Stimulated activated CD8-positive, alpha-beta memory T cell treated with anti-CD3 and anti-CD28 coated beads, Interleukin-12 subunit alpha, Interleukin-12 subunit beta, amount 100 ng/mL, for 24 hours (primary cell): Measurements from ENCODE around the gene MAD2L1BP.

Source experiments
- DNase-seq: peaks from one replicate; pipeline ENCODE4 v3.0.0-alpha.2; 2020; ENCODE audit errors: extremely low read depth

MAD2L1BP gene

DNA sequence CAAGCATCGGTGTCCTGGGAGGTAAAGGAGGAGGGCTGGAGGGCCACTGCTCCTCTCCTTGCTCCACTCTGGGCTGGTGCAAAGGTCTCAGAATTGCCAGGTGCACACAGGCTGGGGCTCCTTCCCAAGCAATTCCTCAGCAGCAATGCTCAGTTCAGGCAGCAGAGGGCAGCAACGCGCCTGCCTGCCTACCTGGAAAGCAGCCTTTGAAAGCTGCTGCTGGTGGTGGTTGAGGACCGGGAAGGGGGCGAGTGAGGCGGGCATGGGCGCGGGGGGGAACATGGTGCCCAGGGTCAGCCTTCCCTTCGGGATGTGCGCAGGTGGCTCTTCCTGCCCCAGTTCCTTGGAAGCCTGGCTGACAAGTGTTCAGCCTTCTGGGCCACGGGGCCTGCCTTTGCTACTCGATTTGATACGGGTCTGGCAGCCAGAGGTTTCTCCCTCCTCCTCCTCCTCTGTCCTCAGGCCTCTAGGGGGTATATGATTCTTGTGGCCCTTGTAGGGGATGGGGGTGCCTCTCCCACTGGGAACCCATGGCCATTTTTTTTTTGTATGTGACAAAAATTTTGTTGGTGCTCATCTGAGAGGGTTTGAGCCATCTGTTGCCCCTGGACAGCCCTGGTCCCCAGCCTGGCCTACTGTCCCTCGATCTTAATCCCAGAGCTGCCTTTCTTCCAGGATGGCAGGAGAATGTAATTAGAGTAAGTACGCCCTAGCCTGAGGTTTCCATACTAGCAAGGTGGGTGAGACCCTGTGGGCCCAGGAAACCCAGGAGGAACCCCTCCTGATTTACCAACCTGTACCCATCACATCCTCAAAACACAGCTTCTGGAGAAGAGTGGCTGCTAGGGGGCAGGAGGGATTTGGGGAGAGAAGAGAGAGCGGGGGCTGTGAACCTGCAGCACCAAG is 31.9 kb downstream of the MAD2L1BP start:
- peak; percentile 52 for DNase-seq

DNA sequence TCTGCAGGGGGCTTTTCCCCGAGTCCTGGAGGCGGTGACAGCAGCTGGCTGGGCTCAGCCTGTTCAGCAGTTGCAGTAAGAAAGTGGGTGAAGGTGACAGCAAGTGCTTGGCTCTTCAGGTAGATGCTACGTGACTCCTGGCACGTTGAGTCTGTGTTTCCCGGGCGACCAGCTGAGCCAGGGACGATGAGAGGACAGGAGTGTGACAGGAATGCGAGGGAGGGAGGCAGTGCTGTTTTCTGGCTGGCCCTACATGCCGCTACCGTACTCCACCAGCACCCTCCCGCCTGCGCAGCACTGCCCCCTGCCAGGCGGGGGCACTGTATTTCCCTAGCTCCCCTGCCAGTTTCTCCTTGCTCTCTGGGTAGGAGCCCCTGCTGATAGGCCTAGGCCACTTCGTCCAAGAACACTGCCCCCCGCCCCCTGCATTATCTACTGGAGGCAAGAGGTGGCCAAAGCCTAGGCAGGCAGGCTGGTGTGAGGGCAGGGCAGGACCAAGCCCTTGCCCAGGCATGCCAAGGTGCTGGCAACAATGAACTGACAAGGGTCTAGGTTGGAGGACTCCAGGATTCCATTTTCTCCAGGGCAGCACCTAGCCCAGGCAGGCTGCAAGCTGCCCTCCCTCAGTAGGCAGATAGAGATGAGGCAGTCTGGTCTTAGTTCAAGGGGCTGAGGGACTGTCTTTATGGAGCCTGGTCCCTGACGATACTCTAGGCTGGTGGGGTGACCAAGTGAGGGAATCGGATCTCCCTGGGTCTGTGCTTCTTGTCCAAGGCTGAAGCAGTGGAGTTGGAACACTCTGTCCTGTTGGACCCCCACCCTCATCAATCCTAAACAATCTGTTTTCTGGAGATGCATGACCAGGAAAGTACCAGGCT is 32.8 kb downstream of the MAD2L1BP start:
- no peak for DNase-seq

DNA sequence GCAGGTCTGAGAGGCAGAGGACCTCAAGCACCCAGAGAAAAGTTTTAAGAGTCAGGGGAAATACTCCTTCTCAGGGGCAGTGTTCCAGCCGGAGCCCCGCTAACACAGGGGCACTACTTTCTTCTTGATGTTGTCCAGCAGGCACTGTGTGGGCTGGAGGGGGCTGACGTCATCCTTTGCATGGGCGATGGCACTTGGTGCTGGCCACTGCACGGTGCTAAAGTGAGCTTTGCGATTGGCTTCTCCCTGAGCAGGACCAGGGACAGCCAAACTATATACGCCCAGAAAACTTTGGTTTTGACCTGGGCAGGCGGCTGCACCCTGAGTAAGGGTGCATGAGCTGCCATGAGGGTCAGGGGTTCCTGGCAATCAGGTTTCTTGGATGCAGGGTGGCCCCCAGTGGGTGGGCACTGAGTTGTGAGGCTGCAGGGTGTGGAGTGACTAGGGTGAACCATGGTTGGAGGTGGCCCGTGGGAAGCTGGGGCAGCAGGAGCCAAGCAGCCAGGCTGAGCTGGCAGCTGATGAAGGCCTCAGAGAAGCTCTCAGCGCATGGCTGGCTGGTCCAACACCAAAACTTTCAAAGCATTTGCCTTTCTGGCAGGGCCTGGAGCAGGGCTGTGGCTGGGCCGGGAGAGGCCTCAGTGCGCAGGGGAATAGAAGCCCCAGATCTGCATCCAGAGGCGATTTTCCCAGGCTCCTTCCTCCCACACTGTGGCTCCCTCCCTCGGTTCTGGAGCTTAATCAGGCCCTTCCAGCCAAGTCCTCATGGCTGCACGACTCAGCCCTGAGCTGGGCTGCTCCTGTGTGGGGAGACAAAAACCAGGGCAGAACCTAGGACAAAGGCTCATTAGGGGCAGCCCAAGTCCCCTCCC is 33.6 kb downstream of the MAD2L1BP start:
- DNase-seq, result no peak

DNA sequence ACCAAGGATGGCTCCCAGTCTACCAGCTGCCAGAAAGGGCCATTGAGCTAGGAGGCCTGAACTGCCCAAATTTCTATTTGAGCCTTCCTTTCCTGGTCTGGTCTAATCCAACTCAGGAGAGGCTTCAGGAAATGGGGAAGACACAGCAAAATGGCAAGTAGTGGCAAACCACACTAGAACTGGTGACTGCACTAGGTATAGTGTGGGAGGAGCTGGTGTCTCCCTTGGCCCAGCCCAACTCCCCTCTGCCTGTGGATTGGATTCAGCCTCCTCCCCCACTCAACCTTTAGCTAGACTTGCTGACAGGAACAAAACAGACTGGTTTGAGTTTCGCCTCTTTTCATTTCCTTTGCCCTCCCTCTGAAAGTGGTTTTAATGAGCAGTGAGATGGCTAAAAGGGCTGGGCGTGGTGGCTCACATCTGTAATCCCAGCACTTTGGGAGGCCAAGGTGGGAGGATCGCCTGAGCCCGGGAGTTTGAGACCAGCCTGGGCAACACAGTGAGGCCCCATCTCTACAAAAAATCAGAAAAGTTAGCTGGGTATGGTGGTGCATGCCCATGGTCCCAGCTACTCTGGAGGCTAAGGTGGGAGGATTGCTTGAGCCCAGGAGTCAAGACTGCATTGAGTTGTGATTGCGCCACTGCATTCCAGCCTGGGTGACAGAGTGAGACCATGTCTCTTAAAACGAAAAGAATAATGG is 34.4 kb downstream of the MAD2L1BP start:
- DNase-seq, result no peak

DNA sequence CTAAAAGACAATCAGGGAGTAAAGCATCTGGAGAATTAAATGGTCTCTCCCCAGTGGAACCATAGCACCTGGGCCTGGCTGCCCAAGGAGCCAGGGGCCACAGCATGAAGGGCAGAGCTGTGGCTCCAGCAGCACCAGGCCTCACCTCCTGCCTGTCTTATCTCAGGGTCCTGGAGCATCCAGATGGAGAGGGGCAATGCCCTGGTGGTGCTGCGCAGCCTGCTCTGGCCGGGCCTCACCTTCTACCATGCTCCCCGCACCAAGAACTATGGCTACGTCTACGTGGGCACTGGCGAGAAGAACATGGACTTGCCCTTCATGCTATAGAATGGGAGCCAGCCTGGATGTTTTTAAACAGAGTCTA is 35.0 kb downstream of the MAD2L1BP start:
- DNase-seq, result no peak

DNA sequence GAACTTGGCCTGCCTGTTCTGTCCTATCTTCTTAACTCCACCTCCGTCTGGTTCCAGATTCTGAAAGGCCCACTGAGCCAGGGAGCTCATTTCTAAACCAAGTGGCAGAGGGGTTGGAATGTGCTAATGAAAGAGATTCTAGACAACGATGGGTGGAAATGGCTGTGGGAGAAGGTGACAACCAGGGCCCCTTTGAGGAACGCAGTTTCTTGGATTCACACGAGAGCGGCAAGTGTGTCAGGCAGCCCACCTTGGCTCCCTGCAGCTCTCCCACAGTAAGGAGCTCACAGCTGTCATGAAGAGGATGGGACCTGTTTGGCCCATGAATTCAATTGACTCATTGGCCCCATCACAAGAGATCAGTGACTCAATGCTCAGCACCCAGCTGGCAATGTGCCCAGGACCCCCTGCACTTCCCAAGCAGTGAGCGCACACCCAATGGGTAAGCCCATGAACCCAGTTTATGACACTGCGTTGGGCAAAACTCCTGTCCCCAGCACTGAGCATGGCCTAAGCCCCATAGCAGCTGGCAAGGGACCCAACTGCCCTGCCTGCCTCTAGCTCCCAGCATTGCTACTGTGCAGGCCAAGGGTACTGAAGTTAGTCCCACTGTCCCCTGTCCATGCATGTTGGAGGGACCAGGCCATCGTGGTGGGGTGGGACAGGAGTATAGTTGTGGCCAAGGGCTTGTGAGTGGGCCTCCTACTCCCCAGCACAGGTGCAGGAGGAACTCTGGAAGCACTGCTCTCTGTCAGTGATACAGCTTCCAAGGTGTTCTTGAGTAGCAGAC is 35.6 kb downstream of the MAD2L1BP start:
- DNase-seq, result no peak

DNA sequence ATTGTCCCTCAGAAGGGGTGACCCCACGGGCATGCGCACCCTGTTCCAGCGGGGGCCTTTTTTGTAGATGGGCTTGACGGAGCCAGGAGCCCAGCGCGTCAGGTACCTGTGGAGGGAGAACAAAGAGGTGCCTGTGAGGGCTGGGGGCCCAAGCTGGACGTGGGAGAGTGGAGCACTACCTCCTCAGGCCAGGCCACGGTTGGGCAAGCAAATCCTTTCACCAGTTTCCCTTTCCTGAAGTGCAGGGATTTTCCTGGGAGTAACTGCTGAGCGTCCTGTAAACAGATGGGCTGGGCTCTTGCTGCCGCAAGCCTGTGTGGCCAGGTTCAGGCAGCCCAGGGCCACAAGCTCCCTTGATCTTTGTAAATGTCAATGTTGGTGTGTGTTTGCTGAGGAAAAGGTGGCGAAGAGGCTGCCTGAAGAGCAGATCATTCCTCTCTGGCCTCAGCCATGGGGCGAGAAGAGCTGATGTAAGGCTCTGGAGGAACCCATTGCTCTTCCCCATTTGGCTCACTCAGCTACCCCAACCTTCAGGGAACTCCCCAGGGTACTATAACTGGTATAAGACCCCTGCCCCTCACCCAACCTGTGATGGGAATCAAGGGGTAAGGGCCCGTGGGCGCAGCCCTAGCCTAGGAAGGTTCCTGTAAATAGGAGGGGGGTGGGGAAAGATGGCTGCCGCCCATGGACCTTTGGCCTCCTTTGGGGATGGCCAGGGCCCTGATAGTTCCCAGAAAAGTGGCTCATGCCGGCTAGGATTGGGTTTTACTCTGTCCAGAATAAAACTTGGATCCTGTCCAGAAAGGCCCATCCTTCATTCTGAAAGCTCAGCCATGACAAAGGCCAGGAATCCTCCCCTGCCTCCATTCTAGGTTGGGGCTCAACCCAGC is 36.4 kb downstream of the MAD2L1BP start:
- no peak for DNase-seq

DNA sequence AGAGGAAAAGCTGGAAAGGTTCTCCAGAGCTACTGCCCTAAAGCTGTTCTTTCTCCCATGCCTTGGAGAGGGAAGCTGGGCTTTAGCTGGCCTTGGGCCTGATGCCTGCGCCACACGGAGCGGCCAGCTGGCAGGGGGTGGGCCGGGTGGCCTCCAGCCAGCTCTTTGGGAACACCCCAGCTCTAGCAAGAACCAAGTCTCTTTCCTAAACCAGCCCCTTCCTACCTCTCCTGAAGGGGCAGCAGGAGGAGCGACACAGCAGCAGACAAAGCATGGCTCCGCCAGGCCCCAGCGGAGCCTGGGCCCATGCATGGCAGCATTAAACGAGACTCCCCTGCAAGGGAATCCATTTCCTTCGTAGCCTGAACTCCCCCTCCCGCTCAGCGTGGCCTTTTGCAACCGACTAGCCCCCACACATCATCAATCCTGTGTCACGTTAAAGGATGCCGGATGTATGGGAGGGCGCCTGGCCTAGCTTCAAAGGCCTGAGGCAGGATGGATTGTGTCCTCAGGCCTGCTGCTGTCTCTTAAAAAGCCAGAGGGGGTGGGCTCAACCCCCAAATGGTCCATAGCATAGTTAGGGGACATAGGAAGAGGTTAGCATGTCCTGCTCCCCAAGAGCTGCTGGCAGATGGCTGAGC is 37.9 kb downstream of the MAD2L1BP start:
- no peak for DNase-seq

DNA sequence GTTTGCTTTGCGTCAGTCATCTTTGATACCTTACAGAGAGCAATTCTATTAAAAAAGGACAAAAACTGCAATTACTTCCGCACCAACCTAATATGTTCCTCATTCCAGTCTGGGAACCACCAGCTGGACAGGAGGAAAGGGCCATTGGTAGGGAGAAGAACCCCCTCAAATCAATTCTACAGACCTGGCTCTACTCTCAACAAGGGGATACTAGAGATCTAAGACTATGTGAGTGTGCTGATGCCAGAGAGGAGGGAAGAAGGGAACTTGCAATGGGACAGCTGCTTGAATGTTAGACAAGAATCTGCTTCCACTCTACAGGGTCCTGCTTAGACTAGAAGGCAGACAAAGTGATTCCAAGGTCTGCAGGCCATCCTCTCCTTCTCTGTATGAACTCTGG is 38.7 kb downstream of the MAD2L1BP start:
- no peak for DNase-seq

DNA sequence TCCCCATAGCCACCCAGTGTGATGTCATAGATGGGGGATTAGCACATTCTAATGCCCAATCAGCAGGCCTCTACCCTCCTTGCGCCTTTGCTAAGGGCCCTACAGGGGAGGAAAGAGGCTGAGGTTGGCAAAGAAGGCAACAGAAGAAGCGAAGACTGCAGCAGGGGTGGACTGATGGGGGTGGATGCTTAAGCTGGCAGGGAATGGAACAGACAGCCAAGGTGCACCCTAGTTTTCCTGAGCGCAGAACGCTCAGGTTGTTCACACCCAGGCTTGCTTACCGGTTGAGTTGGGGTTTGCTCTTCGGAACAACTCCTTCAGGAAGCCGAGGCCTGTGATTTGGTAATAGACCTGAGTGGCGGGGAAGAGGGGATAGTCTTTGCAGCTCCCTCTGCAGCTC is 39.3 kb downstream of the MAD2L1BP start:
- no peak for DNase-seq

DNA sequence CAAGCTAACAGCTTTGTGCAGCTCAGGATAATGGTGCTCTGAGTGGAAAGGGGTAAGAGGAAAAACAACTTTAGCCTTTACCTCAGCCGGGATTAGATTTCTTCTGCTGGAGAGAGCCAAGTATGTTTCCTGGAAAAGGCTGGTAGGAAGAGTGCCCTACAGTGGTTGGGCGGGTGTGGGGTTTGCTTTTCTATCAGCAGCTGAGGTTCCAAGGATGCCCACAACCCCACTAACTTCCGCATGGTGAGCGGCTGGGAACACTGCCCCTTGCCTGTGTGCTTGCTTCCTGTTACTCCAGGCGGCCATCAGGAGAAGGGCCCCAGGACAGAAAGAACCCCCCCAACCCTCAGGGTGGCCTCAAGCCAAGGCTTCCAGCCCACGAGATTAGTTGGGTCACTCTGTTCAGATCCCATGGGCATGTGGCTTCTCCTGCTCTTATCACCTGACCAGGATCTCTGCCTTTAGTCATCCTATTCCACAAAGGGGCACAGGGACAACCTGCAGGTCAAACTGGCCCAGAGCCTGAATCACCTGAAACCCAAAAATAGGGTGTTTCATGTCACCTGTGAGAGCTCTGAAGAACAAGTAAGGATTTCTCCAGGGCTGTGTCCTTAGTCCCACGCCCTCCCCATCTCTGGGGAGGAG is 41.4 kb downstream of the MAD2L1BP start:
- DNase-seq, result no peak

DNA sequence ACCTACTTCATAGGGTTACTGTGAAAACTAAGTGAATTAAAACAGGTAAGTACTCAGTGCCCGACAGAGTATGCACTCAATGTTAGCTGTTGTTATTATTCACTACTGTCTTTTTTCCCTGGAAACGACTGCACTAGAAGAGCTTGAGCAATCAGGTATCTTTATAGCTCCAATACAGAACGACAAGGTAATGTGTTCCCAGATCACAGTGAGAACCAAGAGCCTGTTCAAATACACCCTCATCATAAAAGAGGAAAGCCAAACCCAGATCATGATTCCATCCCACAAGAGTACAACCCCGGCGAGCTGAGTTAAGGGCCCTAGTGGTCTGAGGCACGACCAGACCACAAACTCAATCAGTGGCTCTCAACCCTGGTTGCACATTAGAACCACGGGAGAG is 42.1 kb downstream of the MAD2L1BP start:
- no peak for DNase-seq

DNA sequence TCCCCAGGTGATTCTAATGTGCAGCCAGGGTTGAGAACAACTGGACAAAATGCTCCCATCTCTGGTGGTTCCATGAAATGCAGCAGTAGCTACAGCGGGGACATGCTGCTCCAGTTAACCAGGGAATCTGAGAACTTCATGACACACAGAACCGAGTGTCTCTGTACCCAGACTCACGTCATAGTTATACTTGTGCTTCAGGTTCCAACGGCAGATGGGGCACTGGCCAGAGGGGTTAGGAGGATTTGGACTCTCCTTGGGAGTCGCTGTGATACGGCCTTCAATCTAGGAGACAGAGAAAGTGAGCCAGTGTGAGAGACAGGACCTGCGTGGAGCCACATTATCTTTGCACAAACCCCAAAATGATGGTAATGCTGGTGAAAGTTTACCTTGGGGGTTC is 42.7 kb downstream of the MAD2L1BP start:
- no peak for DNase-seq

DNA sequence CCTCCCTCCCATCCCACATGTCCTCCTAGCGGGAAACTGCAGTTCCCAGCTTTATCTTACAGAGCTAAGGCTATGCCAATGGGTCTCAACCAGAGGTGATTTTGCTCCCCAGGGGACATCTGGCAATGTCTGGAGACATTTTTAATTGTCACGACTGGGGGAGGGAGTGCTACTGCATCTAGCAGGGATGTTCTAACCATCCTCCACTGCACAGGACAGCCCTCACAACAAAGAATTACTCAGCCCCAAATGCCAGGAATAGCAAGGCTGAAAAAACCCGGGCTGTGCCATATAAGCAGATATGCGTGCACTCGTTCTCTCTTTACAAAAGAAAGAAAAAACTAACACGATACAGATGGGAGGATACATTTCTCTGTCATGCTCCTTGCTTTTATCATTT is 43.4 kb downstream of the MAD2L1BP start:
- no peak for DNase-seq

DNA sequence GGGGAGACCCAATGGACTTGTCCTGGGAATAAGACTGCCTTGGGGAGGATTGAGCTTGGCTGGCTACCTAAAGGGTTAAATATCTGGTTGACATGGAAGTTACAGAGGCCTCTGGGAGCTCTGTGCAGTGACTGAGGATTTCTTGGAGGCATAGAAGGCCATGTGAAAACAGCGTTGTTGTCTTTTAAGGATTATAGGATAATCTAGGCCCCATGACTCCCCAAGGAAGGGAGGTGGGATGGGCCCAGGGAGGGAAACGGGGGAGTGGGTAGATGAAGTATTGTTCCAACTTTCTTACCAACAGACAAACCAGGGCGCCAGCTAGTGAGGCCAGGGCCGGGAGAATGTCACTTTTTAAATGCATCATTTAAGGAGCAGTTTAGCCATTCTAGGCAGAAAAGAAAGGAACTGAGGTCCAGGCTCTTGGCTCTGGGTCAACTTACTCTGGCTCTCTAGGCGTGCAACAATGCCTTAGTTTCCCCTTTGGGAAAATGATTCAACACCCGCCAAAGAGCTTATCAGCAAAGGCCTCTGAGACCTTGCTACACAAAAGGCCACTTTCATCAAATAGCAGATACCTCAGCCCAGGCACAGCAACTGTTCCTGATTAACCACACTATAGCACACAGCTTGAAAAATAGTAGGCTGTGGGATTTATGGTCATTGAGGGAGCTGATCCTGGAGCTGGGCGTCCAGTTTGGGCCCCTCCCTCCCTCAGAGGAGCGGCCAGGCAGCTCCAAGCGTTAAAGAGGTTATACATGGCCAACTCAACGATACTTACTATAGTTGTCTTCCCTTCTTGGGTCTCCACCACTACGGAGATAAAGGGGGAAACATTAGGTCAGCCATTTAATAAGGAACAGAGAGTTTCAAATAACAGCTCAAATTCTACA is 44.9 kb downstream of the MAD2L1BP start:
- DNase-seq, result no peak

DNA sequence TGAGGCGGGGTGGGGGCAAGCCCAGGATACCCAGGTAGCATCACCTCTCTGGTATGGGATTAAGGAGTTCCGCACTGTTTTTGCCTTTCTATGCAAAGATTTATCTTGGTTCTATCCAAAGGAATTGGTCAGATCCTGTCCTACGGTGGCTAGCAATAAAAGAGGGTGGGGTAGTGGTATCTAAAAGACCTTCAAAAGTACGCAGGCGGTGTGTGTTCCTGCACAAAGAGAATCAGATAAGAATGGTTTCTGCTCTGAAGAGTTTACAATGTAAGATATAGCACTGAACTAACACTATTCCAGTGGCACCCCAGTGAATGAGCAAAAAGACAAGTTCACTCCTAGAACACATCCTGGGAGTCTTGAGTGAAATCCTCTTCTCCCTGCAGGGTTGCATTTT is 45.7 kb downstream of the MAD2L1BP start:
- DNase-seq, result no peak

DNA sequence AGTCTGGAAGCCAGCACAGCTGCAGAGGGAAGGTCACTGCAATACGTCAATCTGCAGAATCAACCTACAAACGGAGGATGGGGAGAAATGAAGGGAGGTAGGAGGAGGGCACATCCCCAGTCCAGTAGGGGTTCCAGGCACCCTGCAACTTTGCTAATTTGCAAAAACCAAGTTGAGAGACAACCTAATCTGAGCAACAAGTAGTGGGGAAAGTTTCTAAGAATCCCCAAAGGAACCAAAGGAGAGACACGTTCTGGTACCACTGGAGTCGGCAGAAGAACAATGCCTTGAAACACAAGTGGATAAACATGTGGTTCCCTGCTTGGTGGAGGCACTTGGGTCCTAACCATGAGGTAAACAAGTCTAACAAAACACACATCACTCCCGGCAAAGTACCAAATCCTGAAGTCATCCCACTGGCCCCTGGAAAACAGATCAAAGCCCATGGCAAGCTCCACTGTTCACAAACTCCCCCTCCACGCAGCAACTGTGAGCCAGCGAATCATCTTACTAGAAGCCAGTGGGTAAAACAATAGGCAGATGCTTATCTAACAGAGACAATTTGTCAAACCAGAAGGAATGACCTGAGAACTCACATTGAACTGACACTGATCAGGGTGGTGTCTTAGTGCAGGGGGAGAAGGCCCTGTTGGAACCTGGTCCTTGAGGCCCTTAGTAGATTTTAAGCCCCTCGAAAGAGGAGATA is 47.2 kb downstream of the MAD2L1BP start:
- no peak for DNase-seq
